ENCODE data around the gene MTCL3.

- TF ChIP-seq POLR2AphosphoS5 (IDR thresholded peaks at IDR 0.05) (no peak), CTCF (IDR thresholded peaks at IDR 0.05 in 8 of 11, conservative IDR thresholded peaks at IDR 0.05 in 3 of 11) (no peak)
Observed at GRCh38 chr6:127518710-127519468, at the start of gene MTCL3.

Data from spleen (tissue), 7 donors.